Endodermal cell (in vitro differentiated cells): Measurements from ENCODE around the gene TNS3. TPM values are rescaled to one million over a fixed set of nuclear protein-coding genes. Genes with fewer than 3 reads are reported as not detected.

ENCODE experiments used
- DNase-seq: peaks from one replicate; pipeline ENCODE4 v3.0.0-alpha.2; 2017
- H3K27ac ChIP-seq: 2 replicates; pipeline ENCODE4 v1.5.1; 2013; ENCODE audit warnings: mild to moderate bottlenecking, low read depth, low read length, moderate library complexity
- H3K27me3 ChIP-seq: 2 replicates; pipeline ENCODE4 v1.6.1; 2013; ENCODE audit warnings: mild to moderate bottlenecking, low read length, moderate library complexity; ENCODE audit not compliant: insufficient read depth, control insufficient read depth, poor library complexity, severe bottlenecking
- H3K36me3 ChIP-seq: 2 replicates; pipeline ENCODE4 v1.7.0; 2013; ENCODE audit warnings: mild to moderate bottlenecking, low read length, moderate library complexity; ENCODE audit not compliant: control insufficient read depth, insufficient read depth
- H3K4me1 ChIP-seq: one replicate; pipeline ENCODE4 v1.7.0; 2013; ENCODE audit warnings: low read length; ENCODE audit not compliant: control insufficient read depth, insufficient read depth
- H3K4me3 ChIP-seq: 2 replicates; pipeline ENCODE4 v1.5.1; 2013; ENCODE audit warnings: mild to moderate bottlenecking, low read length, moderate library complexity
- H3K9ac ChIP-seq: 2 replicates; pipeline ENCODE4 v1.6.1; 2013; ENCODE audit warnings: mild to moderate bottlenecking, low read length, moderate library complexity; ENCODE audit not compliant: poor library complexity, severe bottlenecking; ENCODE audit errors: extremely low read depth
- H3K9me3 ChIP-seq: 2 replicates; pipeline ENCODE4 v1.6.1; 2013; ENCODE audit warnings: mild to moderate bottlenecking, low read length, moderate library complexity; ENCODE audit not compliant: control insufficient read depth
- H3K27ac Mint-ChIP-seq: 2 replicates; pipeline ENCODE4 v1.8.0; 2020; ENCODE audit warnings: mixed read lengths
- H3K27me3 Mint-ChIP-seq: 2 replicates; pipeline ENCODE4 v1.8.0; 2021; ENCODE audit warnings: mild to moderate bottlenecking, mixed read lengths; ENCODE audit not compliant: insufficient read depth
- H3K36me3 Mint-ChIP-seq: 2 replicates; pipeline ENCODE4 v1.8.0; 2020; ENCODE audit warnings: low read depth, mixed read lengths
- H3K4me1 Mint-ChIP-seq: 2 replicates; pipeline ENCODE4 v1.8.0; 2020; ENCODE audit warnings: mixed read lengths
- H3K4me3 Mint-ChIP-seq: 2 replicates; pipeline ENCODE4 v1.8.0; 2020; ENCODE audit warnings: mild to moderate bottlenecking, moderate library complexity, mixed read lengths
- H3K9me3 Mint-ChIP-seq: 2 replicates; pipeline ENCODE4 v1.8.0; 2020; ENCODE audit warnings: mild to moderate bottlenecking, mixed read lengths
- CTCF ChIP-seq: fragments of 200-600 bp; sonication (generic); conservative IDR thresholded peaks from 2 replicates; pipeline ENCODE4 v1.5.0; 2021; ENCODE audit warnings: antibody characterized with exemption, mild to moderate bottlenecking
- WGBS, 2 experiments: methylation state at CpG; one replicate each; pipeline versions ENCODE4 v1.1.5 to v1.1.7; 2013; ENCODE audit warnings: missing lambda C conversion rate in 2 of 2, mixed read lengths in 1 of 2; ENCODE audit not compliant: insufficient coverage in 1 of 2, insufficient read length in 1 of 2; 5-methylcytosine and 5-hydroxymethylcytosine counted together
- total RNA-seq, 2 donors: library from RNA; stranded (reverse); fragmentation: NEBNext Ultra II Directional in 1 of 2; extraction: Animal tissue kit (Norgen Biotek cat#: 25700) in 1 of 2; gene quantifications; 2 replicates in 1 of 2; 3 replicates in 1 of 2; pipeline ENCODE4 v1.2.1, GENCODE V29; 2021

Gene TNS3
- total RNA-seq, 2 donors from 2014 or later = 33.8 to 38.5 TPM

DNA sequence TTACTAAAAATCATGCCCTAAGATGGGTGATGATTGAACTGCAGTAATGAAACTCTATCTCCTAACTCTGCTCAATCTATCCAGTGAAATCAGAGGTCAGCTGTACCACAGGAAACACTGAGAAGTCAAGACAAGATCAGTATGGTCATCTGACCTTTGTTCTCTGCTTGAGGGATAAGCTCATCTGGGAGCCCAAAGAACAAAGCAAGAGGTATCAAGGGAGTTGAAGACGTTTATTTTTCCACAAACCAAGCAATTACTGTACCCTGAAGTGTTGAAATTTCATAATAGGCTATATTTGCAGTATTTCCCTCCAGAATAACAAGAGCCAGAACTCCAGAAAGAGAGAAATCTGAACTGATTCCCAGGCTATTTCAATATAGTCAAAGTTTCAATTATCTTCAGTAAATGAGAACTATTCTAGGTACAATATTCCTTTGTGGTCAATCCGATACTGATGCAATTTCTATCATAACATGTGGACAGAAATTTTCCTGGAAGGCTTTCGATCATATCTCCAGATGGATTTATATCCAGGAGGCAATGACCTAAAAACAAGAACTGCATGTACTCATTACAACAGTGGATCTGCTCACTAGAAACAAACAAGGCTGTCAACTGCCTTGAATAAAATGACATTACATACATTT lies 345.3 kb downstream of the TNS3 start:
- 85 to 100% methylated on average over 1 to 3 of the region's 3 CpGs for WGBS, 2 experiments

DNA sequence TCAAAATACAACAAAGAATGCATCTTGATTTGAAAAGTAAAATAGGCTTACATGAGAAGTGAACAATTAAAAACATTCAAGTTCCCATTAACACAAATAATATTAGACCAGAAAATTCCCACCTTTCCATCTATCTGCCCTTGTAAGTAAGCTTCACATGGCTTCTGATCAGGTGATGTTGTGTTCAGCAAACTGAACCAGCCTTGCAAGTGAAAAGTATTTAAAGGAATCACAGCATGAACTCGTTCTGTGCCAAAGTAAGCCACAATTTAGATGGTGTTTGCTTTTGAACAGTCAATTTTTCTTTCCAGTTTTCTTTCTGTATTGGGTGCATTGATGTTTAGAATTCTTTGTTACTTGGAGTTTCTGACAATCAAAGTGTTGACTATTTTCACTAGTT lies 347.9 kb downstream of the TNS3 start:
- H3K4me1 ChIP-seq = peaks cover 2% of the 10 kb centered on the region
- Mint-ChIP-seq H3K36me3 (no peaks in the 10 kb centered on the region), H3K27me3 (peaks cover 1% of the 10 kb centered on the region), H3K4me1 (peaks cover 7% of the 10 kb centered on the region), H3K27ac (no peak overlapping the region), H3K4me3 (no peak overlapping the region), H3K9me3 (no peaks in the 10 kb centered on the region)
- H3K9ac ChIP-seq = no peak overlapping the region
- no peak for DNase-seq
- no peaks in the 10 kb centered on the region for H3K36me3 ChIP-seq
- no peak for TF ChIP-seq CTCF
- no peak overlapping the region for H3K27ac ChIP-seq
- no peak overlapping the region for H3K4me3 ChIP-seq
- no peaks in the 10 kb centered on the region for H3K27me3 ChIP-seq
- no peaks in the 10 kb centered on the region for H3K9me3 ChIP-seq
- WGBS, 2 experiments = 83% methylated on average over 1 of the region's 1 CpG; no CpG with 5 or more reads in 1 of the 2 experiments

More for the DNA sequence above, 345.3 kb downstream of the TNS3 start:
- no peak overlapping the region for H3K9ac ChIP-seq
- H3K36me3 Mint-ChIP-seq = no peaks in the 10 kb centered on the region
- no peak for TF ChIP-seq CTCF
- peaks cover 2% of the 10 kb centered on the region for H3K4me1 ChIP-seq
- no peaks in the 10 kb centered on the region for H3K9me3 Mint-ChIP-seq
- no peaks in the 10 kb centered on the region for H3K9me3 ChIP-seq
- H3K36me3 ChIP-seq = no peaks in the 10 kb centered on the region
- no peaks in the 10 kb centered on the region for H3K27me3 ChIP-seq
- H3K4me3 Mint-ChIP-seq = no peak overlapping the region
- no peak overlapping the region for H3K4me3 ChIP-seq
- DNase-seq = no peak
- H3K27ac Mint-ChIP-seq = no peak overlapping the region
- H3K27ac ChIP-seq = no peak overlapping the region
- peaks cover 7% of the 10 kb centered on the region for H3K4me1 Mint-ChIP-seq
- peaks cover 2% of the 10 kb centered on the region for H3K27me3 Mint-ChIP-seq

GRCh38 chr7:47232751-47233412 lies 349.0 kb downstream of the TNS3 start:
- peak; percentile 51 for TF ChIP-seq CTCF
- Mint-ChIP-seq H3K36me3 (no peaks in the 10 kb centered on the region), H3K27me3 (no peaks in the 10 kb centered on the region), H3K4me1 (peaks cover 7% of the 10 kb centered on the region), H3K27ac (no peak overlapping the region), H3K9me3 (no peaks in the 10 kb centered on the region), H3K4me3 (no peak overlapping the region)
- H3K27me3 ChIP-seq = no peaks in the 10 kb centered on the region
- H3K9ac ChIP-seq = no peak overlapping the region
- H3K36me3 ChIP-seq = no peaks in the 10 kb centered on the region
- WGBS, 2 experiments = 90 to 92% methylated on average over 7 to 8 of the region's 8 CpGs
- no peak overlapping the region for H3K27ac ChIP-seq
- peaks cover 2% of the 10 kb centered on the region for H3K4me1 ChIP-seq
- no peak overlapping the region for H3K4me3 ChIP-seq
- no peak for DNase-seq
- H3K9me3 ChIP-seq = no peaks in the 10 kb centered on the region
